HL-60/S4 (cell line): ENCODE measurements around the gene PTPRN2.
"Not testable (repeated sequence)": the region's sequence is repeated elsewhere in the genome, so short reads cannot be mapped to it uniquely, and the experiment has no call there.

Experiments used
- in situ Hi-C: fragments of 300-500 bp; cut with MboI; formaldehyde crosslinking; loops from 2 replicates; pipeline ENCODE4 v1.14.3; 2022; ENCODE audit warnings: low sequenced_read_pairs

The PTPRN2 gene

GRCh38 chr7:158164101-158165095 lies 423.2 kb downstream of the PTPRN2 start:
- in situ Hi-C loops: no loop called here

DNA sequence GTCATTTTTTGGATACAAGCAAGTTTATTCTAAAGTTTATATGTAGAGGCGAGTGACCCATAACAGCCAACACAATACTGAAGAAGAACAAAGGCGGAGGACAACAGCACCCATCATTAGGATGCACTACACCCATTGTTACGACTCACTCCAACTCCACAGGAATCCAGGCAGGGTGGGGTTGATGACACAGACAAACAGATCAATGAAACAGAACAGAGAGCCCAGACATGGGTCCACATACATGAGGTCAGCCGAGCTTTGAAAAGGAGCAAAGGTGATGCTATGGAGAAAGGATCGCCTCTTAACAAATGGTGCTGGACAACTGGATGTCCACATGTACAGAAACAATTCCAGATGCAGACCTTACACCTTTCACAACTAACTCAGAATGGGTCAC lies 426.4 kb downstream of the PTPRN2 start:
- in situ Hi-C loops: no loop called here

DNA sequence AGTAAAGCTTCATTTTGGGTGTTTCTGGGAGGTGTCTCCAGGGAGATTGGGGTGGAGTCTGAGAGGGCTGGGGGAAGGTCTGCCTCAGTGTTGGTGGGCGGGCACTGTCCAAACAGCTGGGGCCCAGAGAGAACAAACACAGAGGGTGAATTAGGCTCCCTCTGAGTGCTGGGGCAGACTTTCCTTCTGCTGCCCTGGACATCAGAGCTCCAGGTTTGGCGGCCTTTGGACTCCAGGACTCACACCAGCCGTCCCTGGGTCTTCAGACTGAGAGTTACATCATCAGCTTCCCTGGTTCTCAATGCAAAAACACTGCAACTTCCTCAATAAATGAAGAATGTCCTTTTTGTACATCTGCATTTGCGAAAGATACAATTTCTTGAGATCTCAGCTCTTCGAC lies 427.4 kb downstream of the PTPRN2 start:
- in situ Hi-C loops: no loop called here

DNA sequence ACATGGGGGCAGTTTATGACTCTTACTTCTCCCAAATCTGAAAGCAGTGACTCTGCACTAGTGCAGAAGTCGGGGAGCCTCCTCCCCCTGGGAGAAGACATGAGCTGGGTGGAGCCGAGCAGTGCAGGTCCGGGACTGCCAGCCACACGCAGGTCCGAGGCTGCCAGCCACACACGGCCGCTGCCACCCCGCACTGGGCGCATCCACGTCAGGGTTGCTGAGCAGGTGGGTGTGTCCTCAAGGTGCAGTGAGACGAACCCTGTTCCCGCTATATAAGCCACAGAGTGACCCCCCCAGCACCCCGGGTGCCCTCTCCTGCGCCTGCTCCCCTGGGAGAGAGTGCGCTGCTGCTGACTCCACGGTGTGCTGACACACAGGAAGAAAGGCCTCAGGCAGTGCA lies 430.2 kb downstream of the PTPRN2 start:
- in situ Hi-C loops: no loop called here

DNA sequence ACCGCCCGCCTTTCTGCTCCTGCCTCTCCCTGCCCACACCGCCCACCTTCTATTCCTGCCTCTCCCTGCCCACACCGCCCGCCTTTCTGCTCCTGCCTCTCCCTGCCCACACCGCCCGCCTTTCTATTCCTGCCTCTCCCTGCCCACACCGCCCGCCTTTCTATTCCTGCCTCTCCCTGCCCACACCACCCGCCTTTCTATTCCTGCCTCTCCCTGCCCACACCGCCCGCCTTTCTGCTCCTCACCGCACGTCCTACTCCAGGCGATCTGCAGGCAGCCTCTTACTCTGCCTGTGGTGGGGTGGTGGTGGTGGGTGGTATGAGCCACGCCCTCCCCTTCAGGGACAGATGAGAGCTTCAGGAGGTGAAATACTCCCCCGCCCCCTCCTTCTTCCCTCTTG lies 436.4 kb downstream of the PTPRN2 start:
- in situ Hi-C loops: not testable (repeated sequence)

DNA sequence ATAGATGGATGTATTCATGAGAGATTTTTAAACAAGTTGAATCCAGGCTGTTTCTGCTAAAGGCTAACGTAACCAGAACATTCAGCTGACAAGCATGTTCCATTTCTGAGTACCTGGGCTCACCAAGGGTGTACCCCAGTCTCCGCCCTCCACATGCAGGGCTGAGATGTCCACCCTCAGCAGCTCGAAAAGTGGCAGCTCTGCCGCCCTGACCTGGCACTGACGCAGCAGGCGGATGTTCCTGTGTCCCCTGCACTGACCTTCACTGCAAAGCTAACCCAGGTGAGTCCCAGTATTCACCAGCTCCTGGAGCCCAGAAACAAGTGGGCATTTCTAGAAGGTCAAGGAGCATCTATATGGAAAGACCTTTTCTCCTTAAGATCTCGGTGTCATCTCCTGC lies 437.4 kb downstream of the PTPRN2 start:
- in situ Hi-C loops: no loop called here

GRCh38 chr7:158147431-158147830 lies 440.2 kb downstream of the PTPRN2 start:
- in situ Hi-C loops: not testable (repeated sequence)

GRCh38 chr7:158145370-158145769 lies 442.3 kb downstream of the PTPRN2 start:
- in situ Hi-C loops: no loop called here

GRCh38 chr7:158143196-158144120 lies 444.2 kb downstream of the PTPRN2 start:
- in situ Hi-C loops: no loop called here

GRCh38 chr7:158142657-158143056 lies 445.0 kb downstream of the PTPRN2 start:
- in situ Hi-C loops: no loop called here

DNA sequence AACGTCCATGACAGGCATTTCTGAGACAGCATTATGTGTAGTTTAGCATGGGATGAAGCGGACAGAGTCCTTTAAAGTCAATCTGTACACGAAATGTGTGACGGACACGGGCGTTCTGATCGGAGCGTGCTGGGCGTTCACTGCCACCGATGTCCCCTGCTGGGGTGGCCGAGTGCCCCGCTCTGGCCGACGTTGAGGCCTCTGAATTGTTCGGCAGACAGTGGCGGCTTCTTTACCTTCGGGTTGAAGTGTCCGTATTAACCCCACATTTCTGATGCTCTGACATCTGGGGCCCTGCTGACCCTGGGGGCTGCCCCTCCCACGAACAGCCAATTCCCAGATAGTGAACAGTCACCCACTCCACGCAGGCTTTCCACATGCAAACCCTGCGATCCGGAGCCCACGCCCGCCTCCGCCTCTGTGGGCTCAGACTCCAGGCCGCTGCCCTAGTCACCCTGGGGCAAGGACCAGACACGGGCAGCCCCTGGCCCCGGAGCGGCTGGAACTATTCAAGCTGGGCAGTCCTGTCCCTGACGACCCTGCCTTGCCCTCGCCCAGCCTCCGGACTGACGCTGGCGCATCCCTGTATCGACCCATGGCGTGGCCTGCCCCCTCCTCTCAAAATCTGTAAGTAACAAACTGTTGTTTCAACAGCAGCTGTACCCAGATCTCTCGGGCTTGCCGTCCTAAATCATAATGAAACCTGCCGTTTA lies 445.7 kb downstream of the PTPRN2 start:
- in situ Hi-C loops: no loop called here

DNA sequence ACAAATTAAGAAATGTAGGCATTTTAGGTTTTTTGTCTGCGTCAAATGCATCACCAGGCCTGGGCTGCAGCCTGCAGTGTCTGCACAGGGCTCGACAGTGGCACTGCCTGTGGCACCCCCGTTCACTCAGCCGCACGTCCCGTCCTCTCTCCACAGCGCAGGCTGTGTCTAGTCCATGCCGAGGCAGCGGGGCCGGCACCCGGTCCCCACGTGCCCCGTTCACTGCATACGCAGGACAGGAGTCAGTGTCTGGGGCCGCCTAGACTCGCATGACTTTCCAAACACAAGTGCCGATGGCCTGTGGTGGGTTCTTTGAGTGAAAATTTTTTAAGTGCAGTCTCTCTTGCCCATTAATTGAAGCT lies 446.4 kb downstream of the PTPRN2 start:
- in situ Hi-C loops: no loop called here

DNA sequence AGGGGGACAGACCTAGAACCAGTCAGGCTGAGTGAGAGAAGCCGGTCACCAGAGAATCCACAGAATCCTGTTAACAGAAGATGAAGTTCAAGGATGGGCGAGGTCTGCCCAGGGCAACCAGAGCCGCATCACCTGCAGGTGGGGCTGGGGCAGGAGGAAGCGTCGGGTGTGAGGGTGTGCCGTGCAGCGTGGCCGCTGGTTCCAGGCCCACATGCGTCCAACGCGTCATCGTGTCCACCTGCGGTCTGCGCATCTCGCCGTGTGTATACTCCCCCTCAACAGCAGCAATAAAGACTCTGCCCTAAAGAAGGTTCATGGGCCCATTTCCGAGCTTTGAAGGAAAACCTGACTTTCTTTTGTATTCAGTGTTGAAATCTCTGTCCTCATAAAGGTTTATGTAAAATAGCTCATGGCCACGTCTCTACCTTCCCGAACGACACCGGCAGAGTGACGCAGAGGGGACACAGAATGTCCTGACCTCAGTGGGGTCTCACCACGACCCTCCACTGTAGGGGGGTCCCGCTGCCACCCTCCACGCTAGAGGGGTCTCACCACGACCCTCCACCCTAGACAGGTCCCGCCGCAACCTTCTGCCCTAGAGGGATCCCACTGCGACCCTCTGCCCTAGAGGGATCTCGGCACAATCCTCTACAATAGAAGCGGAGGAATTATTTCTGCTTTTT lies 446.9 kb downstream of the PTPRN2 start:
- in situ Hi-C loops: no loop called here

DNA sequence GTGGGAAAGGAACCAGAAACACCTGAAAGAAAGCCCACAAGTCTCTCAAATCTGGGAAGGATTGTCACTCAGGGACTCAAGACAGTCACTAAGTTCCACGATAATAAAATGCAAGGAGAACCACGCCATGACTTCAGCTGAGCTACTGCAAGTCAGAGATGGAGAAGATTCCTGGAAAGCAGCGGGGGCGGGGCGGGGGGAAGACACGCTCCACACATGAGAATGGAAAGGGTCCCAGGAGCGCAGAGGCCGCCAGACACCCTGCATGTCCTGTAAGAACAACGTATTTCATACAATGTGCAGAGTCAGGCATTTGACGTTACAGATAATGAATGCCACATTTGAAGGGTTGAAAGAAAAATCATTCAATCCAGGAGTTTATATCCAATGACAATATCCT lies 448.1 kb downstream of the PTPRN2 start:
- in situ Hi-C loops: no loop called here

DNA sequence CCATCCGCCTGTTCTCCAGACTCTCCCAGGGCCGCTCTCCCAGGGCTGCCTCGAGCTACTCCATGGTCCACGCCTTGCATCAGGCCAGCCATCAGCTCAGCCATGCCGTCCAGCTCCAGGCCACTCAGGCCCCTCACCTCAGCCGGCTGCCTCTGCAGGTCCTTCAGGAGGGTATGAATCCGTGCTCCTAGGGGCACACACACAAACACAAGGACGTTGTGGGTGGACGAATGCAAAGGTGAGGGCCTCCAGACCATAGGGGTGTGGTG lies 449.4 kb downstream of the PTPRN2 start:
- in situ Hi-C loops: no loop called here

DNA sequence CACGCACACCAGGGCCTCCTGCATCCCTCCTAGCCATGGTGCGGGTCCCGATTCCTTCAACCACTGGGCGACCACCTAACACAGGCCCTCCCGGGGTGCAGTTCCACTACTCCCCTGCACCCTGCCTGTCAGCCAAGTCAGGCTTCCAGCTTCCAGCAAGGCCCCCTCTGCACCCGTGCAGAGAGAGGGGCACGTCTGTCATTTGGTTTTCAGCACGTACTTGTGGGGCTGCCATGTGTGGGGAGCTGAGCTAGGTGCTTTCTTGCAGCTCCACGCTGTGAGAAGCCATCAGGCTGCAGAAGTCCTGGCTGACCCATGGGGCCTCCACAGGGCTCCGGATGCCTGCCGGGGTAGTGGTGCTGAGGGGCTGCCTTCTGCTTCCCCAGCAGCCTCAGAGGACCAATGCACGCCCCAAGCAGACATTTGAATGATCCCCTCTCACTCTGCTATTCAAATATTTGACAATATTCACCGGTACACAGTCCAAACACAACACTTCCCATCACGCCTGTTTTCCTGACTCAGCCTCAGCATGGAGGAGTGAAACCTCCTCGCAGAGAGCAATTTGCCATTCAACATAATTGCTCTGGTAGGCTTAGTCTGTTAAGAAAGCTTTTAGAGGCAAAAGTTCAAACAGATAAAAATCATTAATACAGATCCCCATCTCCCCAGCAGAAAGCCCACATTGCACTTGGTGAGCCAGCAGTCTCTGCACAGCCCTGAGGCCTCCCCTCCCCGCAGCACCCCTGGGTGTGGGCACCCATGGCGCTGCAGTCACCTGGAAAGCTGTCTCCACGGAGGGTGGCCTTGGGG lies 449.9 kb downstream of the PTPRN2 start:
- in situ Hi-C loops: no loop called here

DNA sequence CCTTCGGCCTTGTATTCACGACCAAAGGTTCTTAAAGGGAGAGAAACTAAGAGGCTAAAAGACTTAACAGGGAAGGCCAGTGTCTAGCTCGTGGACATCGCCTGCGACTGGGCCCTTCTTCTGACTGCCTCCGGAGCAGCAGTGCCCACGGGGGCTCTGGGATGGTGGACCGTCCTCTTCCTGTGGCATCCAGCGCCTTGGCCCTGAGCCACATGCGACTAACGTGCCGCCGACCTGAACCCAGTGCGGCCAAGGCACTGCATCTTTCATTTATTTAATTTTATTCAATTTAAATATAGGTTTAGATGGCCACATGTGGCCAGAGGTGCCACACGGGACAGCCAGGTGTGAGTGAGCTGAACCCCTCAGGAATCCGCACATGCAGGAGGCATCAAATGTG lies 451.7 kb downstream of the PTPRN2 start:
- in situ Hi-C loops: no loop called here

DNA sequence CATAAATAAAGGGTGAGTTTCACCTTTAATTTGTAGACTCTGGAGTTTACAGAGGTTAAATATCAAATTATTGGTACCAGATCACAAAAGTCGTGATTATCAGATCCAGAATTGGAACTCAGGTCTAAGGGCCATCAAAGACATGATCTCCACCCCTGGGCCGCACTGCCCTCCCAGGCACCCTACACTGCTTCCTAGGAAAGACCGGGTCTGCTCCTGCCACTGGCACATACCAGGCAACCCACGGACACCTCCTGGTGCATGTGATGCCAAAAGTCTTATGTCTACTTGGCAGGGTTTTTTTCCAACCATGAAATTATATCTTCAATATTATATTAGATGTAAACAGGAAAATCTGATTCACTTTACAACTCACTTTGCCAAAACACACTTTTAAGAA lies 452.8 kb downstream of the PTPRN2 start:
- in situ Hi-C loops: no loop called here

DNA sequence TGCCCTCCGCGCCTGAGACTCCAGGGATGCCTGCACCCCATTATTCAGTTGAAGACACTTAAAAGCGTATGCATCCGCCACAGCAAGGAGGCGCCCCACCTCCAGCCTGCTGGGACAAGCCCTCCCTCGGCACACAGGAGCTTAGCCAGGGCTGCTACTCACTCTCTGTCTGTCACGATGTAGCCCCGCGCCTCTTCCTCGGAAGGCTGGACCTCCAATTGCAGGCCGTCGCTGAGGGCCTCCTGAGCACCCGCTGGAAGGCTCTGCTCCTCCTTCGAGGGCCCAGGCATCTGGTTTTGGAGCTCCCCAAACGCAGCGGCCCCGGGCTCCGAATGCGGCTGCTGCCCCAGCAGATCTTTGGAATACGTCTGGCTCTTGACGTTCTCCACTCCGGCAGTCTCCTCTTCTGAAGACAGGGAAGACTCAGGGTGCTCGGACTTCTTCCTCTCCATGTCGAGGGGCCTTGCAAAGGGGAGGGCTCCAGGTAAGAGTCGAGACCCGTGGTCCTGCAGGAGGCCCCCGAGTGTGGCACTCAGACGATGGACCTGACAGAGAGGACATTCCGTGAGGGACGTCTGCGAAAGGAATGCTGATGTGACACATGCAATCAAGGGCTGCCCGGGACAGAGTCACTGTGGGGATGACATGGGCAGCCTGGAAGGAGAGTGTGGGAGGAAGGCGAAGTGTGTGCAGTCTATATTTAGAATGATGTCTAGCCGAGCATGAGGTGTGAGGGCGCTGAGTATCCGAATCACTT lies 453.9 kb downstream of the PTPRN2 start:
- in situ Hi-C loops: no loop called here
